Measurements from ENCODE around the gene SEPTIN5.

Gene SEPTIN5

GRCh38 chr22:19706661-19707151, 7.6 kb upstream of the SEPTIN5 start:
- DNase-seq: no peak

DNA sequence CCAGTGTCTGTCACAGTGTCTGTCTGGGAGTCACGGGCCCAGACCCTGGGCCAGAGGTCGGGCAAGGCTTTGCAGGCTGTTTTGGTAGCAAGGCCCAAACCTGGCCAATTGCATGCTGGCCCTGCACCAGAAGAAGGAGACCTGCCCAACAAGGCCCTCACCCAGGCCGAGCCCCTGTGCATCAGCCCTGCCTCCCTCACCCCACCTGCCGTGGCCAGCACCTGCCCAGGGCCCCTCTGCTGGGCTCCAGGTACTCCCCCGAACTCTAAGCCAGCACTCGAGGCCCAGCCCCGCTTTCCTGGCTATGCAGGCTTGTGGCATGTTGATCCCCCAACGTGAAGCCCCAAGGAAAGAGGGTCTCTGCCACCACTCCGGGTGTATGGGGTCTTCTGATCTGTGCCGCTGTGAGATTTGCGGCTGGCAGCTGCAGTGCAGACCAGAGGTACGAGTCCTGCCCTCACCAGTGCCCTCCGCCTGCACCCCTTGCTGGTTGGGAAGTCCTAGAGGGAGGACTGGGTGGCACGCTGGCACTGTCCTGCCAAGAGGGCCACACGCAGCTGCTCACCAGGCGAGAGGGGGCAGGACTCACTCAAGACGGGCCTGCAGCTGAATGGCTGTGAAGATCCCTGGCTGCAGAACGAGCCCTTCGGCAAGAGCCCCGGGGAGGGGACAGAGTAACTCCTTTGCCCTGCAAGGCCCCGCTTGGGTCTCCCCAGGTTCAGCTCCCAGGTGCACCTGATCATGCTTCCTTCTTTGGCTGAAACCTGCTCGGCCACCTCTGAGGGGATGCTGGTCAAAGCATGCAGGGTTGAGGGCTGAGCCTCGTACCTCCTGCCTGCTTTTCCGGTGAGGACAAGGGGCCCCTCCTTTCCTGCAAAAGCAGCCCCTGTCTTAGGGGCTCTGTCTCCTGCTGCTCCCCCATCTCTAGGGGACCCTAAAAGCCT, 6.7 kb upstream of the SEPTIN5 start:
- DNase-seq: no peak

DNA sequence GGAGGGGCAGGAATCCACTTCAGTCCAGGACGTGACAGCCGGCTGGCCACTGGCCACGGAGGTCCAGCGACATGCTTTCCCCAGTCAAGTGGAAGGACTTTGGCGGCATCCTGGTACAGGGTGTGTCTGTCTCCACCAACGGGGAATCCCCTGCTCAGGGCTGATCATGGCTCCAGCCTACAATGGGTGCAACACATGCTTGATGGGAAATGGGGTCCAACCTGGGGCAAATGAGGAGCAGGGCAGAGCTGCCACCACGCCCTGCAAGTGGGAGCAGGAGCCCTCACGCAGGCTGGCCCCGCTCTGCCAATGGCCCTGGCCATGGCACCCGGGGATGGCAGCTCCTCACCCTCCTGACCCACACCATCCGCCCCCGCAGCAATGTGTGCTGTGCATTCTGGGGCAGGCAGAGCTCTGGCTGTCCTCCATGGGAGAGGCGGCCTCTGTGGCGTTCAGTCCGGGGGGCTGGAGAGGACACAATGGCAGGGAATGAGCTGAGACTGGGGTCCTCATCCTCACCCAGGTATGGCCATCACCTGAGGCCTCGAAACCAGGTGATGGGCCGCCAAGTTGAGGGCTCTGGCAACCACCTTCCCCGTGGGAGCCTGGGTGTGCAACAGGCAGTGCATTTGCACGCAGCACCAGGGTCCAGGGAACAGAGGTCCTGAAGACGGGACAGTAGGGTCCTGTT, 5.8 kb upstream of the SEPTIN5 start:
- DNase-seq: no peak

- no peak for DNase-seq
Measured at GRCh38 chr22:19709063-19709769, 5.1 kb upstream of the SEPTIN5 start.

- no peak for DNase-seq
Measured at GRCh38 chr22:19710020-19710768, 4.1 kb upstream of the SEPTIN5 start.

DNA sequence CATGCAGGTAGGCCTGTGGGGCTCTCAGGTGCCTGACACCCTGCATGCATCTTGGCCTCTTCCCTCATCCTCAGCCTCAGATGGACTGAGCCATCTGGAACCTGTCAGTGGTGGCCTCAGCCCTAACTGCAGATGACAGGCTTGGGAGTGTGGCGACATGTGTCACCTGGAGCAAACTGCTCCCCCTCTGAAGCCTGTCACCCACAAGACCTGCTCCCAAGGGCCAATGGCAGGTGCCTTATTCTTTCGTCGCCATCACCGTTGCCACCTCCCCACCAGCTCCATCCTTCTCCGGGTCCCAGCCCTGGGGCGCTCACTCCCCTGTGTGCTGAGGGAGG, 3.6 kb upstream of the SEPTIN5 start:
- DNase-seq: no peak

DNA sequence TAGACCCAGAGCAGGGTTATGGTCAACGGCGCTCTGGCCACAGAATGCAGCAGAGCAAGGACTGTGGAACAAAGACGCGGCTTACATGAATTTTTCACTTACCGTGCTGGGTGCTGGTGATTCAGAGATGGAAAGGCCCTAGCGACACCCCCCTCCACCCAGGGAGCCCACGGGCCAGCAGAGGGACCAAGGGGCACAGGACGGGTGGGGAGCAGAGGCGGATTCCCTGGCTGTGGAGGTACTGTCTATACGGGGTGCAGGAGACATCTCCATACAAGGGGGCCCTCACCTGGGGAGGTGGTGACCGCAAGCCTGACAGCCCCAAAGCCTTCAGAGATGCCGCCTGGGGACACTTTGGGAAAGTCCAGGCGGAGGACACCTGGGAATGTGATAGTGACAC, 1.1 kb upstream of the SEPTIN5 start:
- DNase-seq: no peak

DNA sequence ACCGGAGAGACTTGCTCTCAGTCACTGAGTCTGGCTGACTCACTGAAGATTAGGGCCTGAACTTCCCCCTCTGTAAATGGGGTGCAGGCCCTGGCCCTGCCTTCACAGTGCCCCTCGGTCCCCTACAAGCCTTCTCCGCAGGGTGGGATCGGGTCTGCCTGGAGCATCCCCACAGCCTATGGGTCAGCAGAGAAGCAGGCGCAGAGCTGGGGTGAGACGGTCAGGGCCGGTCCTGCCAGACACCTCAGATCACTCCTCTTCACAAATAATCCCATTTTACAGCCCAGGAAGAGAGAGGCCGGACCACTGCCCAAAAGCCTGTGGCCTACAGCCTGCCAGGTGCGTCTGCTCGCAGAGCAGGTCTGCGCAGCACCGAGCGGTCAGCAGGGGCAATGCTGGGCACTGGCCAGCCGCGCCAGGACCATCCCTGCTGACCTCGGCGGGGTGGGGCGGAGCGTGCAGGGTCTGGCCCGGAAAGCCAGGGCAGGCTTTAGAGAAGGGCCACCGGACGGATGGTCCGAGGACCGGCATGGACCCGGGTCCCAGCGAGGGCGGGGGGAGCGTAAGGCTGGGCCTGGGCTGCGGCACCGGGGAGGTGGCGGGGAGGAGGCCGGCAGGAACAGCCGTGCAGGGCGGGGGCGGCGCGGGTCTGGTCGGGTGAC, 522 bp upstream of the SEPTIN5 start:
- no peak for DNase-seq

DNA sequence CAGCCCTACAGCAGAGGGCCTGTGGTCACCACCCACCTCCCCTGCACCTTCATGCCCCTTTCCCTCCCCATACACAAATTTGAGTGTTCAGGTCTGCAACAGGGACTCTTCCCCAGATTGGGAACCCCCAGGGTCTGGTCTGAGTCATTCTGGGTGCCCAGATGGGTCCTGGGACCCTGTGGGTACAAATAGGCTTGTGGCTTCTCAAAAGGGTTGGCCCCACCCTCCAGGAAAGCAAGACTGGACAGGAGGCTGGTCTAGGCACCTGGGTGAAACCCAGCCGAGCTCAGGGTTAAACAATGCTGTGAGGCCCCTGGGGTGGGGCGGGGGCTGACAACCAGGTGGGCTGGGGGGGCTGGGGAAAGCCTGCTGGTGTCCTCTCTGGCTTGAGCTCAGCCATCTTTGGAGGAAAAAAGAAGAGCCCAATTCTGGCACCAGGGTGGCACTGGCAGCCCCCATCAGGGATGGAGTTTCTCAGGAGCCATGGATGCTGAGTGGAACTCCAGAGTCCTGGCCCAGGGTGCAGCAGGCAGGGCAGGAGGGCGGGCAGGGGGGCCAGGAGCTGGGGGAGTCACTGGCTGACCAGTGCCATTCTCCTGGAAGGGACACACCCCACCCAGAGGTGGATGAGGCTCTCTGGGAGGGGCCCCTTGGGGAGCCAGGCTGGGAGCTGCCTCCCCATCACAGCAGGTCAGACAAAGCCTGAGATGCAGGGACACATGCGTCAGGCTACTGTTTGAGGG, 1.1 kb downstream of the SEPTIN5 start:
- no peak for DNase-seq

- DNase-seq: no peak
Measured at GRCh38 chr22:19716041-19716828, 1.9 kb downstream of the SEPTIN5 start.

DNA sequence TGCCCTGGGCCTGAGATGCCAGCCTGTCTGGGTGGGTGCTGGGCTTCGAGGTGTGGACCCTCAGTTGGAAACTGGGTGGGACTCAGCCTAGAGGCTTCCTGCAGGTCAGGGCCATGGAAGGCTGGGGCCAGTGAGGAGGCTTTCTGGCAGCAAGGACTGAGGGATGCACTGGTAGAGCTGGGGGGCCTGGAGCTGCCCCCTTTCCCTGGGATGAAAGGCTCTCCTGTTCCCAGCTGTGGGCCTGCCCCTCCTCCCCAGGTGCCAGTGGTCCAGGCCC, 2.5 kb downstream of the SEPTIN5 start:
- no peak for DNase-seq

GRCh38 chr22:19717181-19717580, 2.9 kb downstream of the SEPTIN5 start:
- DNase-seq: no peak

GRCh38 chr22:19717691-19718455, 3.6 kb downstream of the SEPTIN5 start:
- peak; percentile 93 for DNase-seq

DNA sequence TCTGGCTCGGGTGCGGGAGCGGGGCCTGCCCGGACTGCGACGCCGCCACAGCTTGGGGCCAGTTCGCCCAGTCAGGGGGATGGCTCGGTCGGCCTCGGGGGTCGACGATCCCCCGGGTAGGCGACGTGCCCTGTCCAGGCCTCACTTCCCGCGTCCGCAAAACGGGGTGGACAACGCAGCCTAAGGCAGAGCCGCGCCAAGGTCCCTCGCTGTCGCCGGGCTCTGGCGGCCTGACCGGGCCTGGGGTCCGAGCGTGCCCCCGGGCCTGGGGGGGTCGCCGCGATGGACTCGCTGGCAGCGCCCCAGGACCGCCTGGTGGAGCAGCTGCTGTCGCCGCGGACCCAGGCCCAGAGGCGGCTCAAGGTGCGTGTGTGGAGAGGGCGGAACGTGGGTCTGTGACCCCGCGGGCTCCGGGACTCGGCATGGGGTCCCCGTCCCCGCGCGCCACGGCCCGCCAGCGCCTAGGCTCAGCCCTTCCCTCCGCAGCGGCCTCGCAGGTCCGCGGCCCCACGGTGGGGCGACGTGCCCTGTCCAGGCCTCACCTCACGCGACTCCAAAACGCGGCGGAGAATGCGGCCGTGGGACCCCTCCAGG, 4.2 kb downstream of the SEPTIN5 start:
- DNase-seq: no peak

DNA sequence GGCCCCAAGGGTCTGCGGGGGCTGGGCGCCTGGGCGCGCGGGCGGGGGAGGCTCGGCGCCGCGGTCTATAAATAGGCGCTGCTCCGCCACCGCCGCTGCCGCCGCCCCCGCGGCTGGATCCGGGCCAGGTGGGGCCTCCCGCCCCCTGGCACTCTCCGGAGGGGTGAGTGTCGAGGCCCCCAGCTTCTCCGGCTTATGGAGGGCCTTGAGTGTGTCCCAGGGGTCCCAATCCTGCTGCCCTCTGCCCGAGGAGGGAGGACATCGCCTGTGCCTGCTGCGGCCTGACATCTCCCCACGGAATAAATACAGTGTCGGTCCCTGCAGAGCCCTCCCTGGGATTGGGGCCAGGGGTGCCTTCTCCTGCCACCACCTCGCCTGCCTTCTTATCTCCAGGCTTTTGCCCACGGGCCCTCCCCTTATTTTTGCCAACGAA, 4.8 kb downstream of the SEPTIN5 start:
- DNase-seq: no peak

- DNase-seq: no peak
Measured at GRCh38 chr22:19719488-19720021, 5.3 kb downstream of the SEPTIN5 start.

DNA sequence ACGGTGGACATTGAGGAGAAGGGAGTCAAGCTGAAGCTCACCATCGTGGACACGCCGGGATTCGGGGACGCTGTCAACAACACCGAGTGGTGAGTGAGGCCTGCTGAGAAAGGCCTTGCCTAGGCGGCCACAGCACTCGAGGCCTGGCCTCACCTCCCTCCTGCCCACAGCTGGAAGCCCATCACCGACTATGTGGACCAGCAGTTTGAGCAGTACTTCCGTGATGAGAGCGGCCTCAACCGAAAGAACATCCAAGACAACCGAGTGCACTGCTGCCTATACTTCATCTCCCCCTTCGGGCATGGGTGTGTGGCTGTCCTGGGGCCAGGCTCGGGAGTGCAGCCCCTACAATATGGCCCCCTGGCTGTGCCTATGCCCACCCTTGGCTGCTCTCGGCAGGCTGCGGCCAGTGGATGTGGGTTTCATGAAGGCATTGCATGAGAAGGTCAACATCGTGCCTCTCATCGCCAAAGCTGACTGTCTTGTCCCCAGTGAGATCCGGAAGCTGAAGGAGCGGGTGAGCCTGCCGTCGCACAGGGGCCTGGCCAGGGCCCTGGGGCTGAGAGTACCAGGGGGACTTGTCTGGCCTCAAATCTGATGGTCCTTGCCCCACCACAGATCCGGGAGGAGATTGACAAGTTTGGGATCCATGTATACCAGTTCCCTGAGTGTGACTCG, 6.0 kb downstream of the SEPTIN5 start:
- DNase-seq: no peak

DNA sequence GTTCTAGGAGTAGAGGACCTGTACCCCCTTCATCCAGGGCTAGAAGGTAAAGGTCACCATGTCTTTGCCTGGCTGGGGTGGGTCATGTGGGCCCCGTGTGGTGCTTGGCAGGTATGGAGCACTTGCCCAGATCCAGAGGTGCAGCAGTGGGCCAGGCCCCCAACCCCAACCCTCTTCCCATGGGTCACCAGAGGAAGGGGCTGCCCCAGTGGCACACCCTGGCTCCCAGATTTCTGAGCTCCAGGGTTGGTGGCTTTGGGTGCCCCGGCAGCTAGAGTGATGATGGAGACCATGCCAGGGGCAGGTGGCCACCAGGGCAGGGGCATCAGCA, 6.7 kb downstream of the SEPTIN5 start:
- no peak for DNase-seq
